Loucy (cell line): ENCODE measurements around the gene SASH1.

Source experiments
- H2AFZ ChIP-seq: fragments of 200-600 bp; sonication (generic); 2 replicates; pipeline ENCODE4 v1.6.0; 2016; ENCODE audit warnings: antibody characterized with exemption, mild to moderate bottlenecking, low read length, moderate library complexity
- H3F3A ChIP-seq: fragments of 200-600 bp; 2 replicates; pipeline ENCODE4 v1.6.0; 2016; ENCODE audit warnings: antibody characterized with exemption, low read depth, mild to moderate bottlenecking
- H3K27me3 ChIP-seq: fragments of 200-600 bp; sonication (generic); 2 replicates; pipeline ENCODE4 v1.6.1; 2014; ENCODE audit warnings: low read length, mild to moderate bottlenecking; ENCODE audit not compliant: insufficient read depth, poor library complexity, severe bottlenecking
- H3K36me3 ChIP-seq: fragments of 200-600 bp; sonication (generic); 2 replicates; pipeline ENCODE4 v1.6.1; 2016; ENCODE audit warnings: low read length; ENCODE audit not compliant: insufficient read depth
- H3K4me1 ChIP-seq: fragments of 200-600 bp; sonication (generic); 2 replicates; pipeline ENCODE4 v1.5.1; 2014; ENCODE audit warnings: low read length, mild to moderate bottlenecking; ENCODE audit not compliant: insufficient read depth, poor library complexity, severe bottlenecking
- H3K4me2 ChIP-seq: fragments of 200-600 bp; sonication (generic); 2 replicates; pipeline ENCODE4 v1.6.0; 2014; ENCODE audit warnings: antibody characterized with exemption, low read length, low read depth, mild to moderate bottlenecking; ENCODE audit not compliant: poor library complexity, severe bottlenecking
- H3K4me3 ChIP-seq: fragments of 200-600 bp; sonication (generic); 2 replicates; pipeline ENCODE4 v1.5.1; 2014; ENCODE audit warnings: low read length, mild to moderate bottlenecking, mixed read lengths; ENCODE audit not compliant: poor library complexity, severe bottlenecking
- H3K79me2 ChIP-seq: fragments of 200-600 bp; sonication (generic); 2 replicates; pipeline ENCODE4 v1.6.1; 2014; ENCODE audit warnings: low read length; ENCODE audit not compliant: insufficient read depth
- H3K9ac ChIP-seq: fragments of 200-600 bp; sonication (generic); 2 replicates; pipeline ENCODE4 v1.6.0; 2014; ENCODE audit warnings: mild to moderate bottlenecking, low read depth, low read length, moderate library complexity; ENCODE audit not compliant: poor library complexity, severe bottlenecking
- H3K9me2 ChIP-seq: fragments of 200-600 bp; sonication (generic); replicated peaks from 2 replicates; pipeline ENCODE4 v1.6.1; 2016; ENCODE audit warnings: low read depth, low read length, mixed read lengths
- H3K9me3 ChIP-seq: fragments of 200-600 bp; sonication (generic); 2 replicates; pipeline ENCODE4 v1.6.1; 2014; ENCODE audit warnings: mild to moderate bottlenecking, antibody characterized with exemption, low read length, low read depth; ENCODE audit not compliant: insufficient read depth
- H4K20me1 ChIP-seq: fragments of 200-600 bp; sonication (generic); 2 replicates; pipeline ENCODE4 v1.6.0; 2014; ENCODE audit warnings: antibody characterized with exemption, low read length, mild to moderate bottlenecking; ENCODE audit not compliant: insufficient read depth, poor library complexity, severe bottlenecking
- CTCF ChIP-seq: fragments of 200-600 bp; sonication (generic); conservative IDR thresholded peaks from 2 replicates; pipeline ENCODE4 v1.5.1; 2014; ENCODE audit warnings: mild to moderate bottlenecking, antibody characterized with exemption, low read length
- EZH2phosphoT487 ChIP-seq: fragments of 200-600 bp; IDR thresholded peaks from 2 replicates; pipeline ENCODE4 v1.6.1; 2018; ENCODE audit warnings: antibody characterized with exemption, mild to moderate bottlenecking, moderate library complexity, borderline replicate concordance

Gene SASH1

GRCh38 chr6:148303616-148304015, 39.0 kb upstream of the SASH1 start:
- Histone ChIP-seq H3K4me2 (no peak overlapping the region), H2AFZ (no peak overlapping the region), H4K20me1 (no peaks in the 10 kb centered on the region), H3K4me3 (no peak overlapping the region), H3K36me3 (no peaks in the 10 kb centered on the region), H3K4me1 (no peaks in the 10 kb centered on the region), H3K9me2 (no peaks in the 10 kb centered on the region), H3K9me3 (no peaks in the 10 kb centered on the region), H3F3A (no peaks in the 10 kb centered on the region), H3K9ac (no peak overlapping the region), H3K27me3 (no peaks in the 10 kb centered on the region), H3K79me2 (no peaks in the 10 kb centered on the region)
- TF ChIP-seq CTCF (no peak), EZH2phosphoT487 (no peak)

- no peaks in the 10 kb centered on the region for H3K9me3 ChIP-seq
- no peaks in the 10 kb centered on the region for H4K20me1 ChIP-seq
- H3K4me3 ChIP-seq = no peak overlapping the region
- no peaks in the 10 kb centered on the region for H3K36me3 ChIP-seq
- no peaks in the 10 kb centered on the region for H3K27me3 ChIP-seq
- H3K9me2 ChIP-seq = no peaks in the 10 kb centered on the region
- H3K9ac ChIP-seq = no peak overlapping the region
- no peak for TF ChIP-seq CTCF
- no peak for TF ChIP-seq EZH2phosphoT487
- no peak overlapping the region for H2AFZ ChIP-seq
- H3F3A ChIP-seq = no peaks in the 10 kb centered on the region
- H3K4me1 ChIP-seq = no peaks in the 10 kb centered on the region
- no peaks in the 10 kb centered on the region for H3K79me2 ChIP-seq
- no peak overlapping the region for H3K4me2 ChIP-seq
These were observed 37.7 kb upstream of the SASH1 start for GRCh38 chr6:148304976-148305375.

- Histone ChIP-seq H3K79me2 (no peaks in the 10 kb centered on the region), H3K4me2 (no peak overlapping the region), H3K9me2 (no peaks in the 10 kb centered on the region), H3K9me3 (no peaks in the 10 kb centered on the region), H3K9ac (no peak overlapping the region), H3F3A (no peaks in the 10 kb centered on the region), H2AFZ (peak overlapping the region; percentile 1), H3K4me1 (no peaks in the 10 kb centered on the region), H3K27me3 (no peaks in the 10 kb centered on the region), H3K4me3 (no peak overlapping the region), H4K20me1 (no peaks in the 10 kb centered on the region), H3K36me3 (no peaks in the 10 kb centered on the region)
- TF ChIP-seq EZH2phosphoT487 = no peak
- TF ChIP-seq CTCF = no peak
These were observed 36.4 kb upstream of the SASH1 start for GRCh38 chr6:148306286-148306685.
